ENCODE measurements around the gene CFAP410. TPM values are rescaled to one million over a fixed set of nuclear protein-coding genes. Genes with fewer than 3 reads are reported as not detected.

Gene CFAP410
- total RNA-seq, 1 experiment from 2014 or later, result 10.1 TPM

DNA sequence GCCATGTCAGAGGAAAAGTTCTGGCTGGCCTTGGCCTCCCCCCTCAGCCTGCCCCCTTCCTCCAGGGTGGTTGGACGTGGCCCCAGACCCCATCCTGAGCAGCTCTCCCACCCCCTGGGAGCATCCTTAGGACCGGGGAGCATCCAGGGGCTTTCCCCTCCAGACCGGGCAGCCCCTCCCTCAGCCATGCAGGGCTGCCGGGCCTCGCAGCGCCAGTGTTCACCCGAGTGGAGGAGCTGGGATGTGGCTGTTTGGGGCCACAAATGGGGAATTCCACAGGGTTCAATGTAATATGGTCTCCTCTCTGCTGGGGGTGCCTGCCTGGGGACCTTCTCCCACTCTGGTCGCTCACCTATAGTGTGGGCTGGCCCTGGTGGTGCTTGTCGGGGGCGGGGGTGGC is 43.5 kb downstream of the CFAP410 start:
- Mint-ChIP-seq H3K27ac (ENCODE audit: low read depth, unreplicated experiment) (no peak overlapping the region), H3K27me3 (ENCODE audit: insufficient read depth, unreplicated experiment) (no peaks in the 10 kb centered on the region), H3K4me3 (ENCODE audit: unreplicated experiment) (no peak overlapping the region), H3K36me3 (ENCODE audit: insufficient read depth, unreplicated experiment) (no peaks in the 10 kb centered on the region), H3K4me1 (ENCODE audit: insufficient read depth, unreplicated experiment) (no peaks in the 10 kb centered on the region), H3K9me3 (ENCODE audit: unreplicated experiment) (no peaks in the 10 kb centered on the region)
- no peak for DNase-seq (ENCODE audit: unreplicated experiment)
- CTCF ChIA-PET, result no interaction called here
- no peak for TF ChIP-seq CTCF (IDR thresholded peaks at IDR 0.05; ENCODE audit: unreplicated experiment)
- POLR2A ChIA-PET, result no interaction called here
- intact Hi-C loops (cut with micrococcal nuclease), result no loop called here
- no TSS peak for BruUV-seq (replicated peaks)

DNA sequence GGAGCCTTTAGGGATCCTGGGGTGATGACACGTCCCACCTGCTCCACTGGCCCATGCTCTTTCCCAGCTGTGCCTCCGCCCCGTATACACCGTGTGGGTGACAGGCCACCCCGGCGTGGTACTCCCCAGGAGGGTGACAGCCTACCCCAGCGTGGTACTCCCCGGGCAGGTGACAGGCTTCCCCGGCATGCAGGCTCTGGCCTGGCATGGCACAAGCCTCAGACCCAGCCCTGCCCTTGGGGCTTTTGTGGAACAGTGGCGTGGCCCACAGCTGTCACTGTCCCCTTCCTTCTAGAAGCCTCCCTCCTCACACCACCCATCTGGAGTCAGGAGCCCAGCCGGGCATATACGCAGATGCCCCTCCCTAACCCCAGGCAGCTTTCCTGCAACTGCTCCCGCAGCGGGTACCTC is 44.0 kb downstream of the CFAP410 start:
- Mint-ChIP-seq H3K36me3 (ENCODE audit: insufficient read depth, unreplicated experiment) (no peaks in the 10 kb centered on the region), H3K4me1 (ENCODE audit: insufficient read depth, unreplicated experiment) (no peaks in the 10 kb centered on the region), H3K4me3 (ENCODE audit: unreplicated experiment) (no peak overlapping the region), H3K9me3 (ENCODE audit: unreplicated experiment) (no peaks in the 10 kb centered on the region), H3K27ac (ENCODE audit: low read depth, unreplicated experiment) (no peak overlapping the region), H3K27me3 (ENCODE audit: insufficient read depth, unreplicated experiment) (no peaks in the 10 kb centered on the region)
- peak; percentile 8 for DNase-seq (ENCODE audit: unreplicated experiment)
- TF ChIP-seq CTCF (IDR thresholded peaks at IDR 0.05; ENCODE audit: unreplicated experiment), result no peak
- BruUV-seq (replicated peaks), result no TSS peak
- POLR2A ChIA-PET, result no interaction called here
- intact Hi-C loops (cut with micrococcal nuclease), result no loop called here
- CTCF ChIA-PET, result no interaction called here

- Mint-ChIP-seq H3K36me3 (ENCODE audit: insufficient read depth, unreplicated experiment) (no peaks in the 10 kb centered on the region), H3K4me1 (ENCODE audit: insufficient read depth, unreplicated experiment) (no peaks in the 10 kb centered on the region), H3K4me3 (ENCODE audit: unreplicated experiment) (no peak overlapping the region), H3K9me3 (ENCODE audit: unreplicated experiment) (no peaks in the 10 kb centered on the region), H3K27me3 (ENCODE audit: insufficient read depth, unreplicated experiment) (no peaks in the 10 kb centered on the region), H3K27ac (ENCODE audit: low read depth, unreplicated experiment) (no peak overlapping the region)
- BruUV-seq (replicated peaks), result no TSS peak
- ChIA-PET CTCF (no interaction called here), POLR2A (no interaction called here)
- peak; percentile 56 for DNase-seq (ENCODE audit: unreplicated experiment)
- no peak for TF ChIP-seq CTCF (IDR thresholded peaks at IDR 0.05; ENCODE audit: unreplicated experiment)
- intact Hi-C loops (cut with micrococcal nuclease), result no loop called here
These were observed 44.6 kb downstream of the CFAP410 start for GRCh38 chr21:44294391-44295162.

DNA sequence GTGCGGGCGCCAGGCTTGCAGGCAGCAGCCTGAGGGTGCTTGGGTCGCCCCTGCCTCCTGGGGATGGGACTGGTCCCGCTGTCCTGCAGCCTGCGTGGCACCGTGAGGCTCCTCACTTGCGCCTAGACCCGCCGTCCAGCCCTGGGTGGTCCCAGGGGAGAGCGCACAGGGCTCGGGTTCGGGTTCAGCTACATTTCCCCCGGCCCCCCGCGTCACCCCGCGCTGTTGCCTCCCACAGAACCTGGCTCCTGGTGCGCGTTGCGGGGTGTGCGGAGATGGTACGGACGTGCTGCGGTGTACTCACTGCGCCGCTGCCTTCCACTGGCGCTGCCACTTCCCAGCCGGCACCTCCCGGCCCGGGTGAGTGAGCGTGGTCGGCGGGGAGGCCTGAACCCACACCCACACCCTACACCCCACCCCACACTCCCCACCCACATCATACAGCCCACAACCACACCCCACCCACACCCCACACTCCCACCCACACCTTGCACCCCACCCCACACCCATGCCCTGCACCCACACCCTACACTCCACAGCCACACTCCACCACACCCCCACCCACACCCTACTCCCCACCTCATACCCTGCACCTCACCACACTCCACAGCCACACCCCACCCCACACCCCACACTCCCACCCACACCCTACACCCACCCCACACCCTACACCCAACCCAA is 45.5 kb downstream of the CFAP410 start:
- no peaks in the 10 kb centered on the region for H3K9me3 Mint-ChIP-seq (ENCODE audit: unreplicated experiment)
- POLR2A ChIA-PET, result no interaction called here

More for the DNA sequence above, 45.5 kb downstream of the CFAP410 start:
- no peak for DNase-seq (ENCODE audit: unreplicated experiment)
- H3K4me1 Mint-ChIP-seq (ENCODE audit: insufficient read depth, unreplicated experiment), result no peaks in the 10 kb centered on the region
- CTCF ChIA-PET, result interaction anchor here (0.7 kb wide), 1 partner anchor 1980 kb away, joined by 4 read pairs; no protein-coding TSS in a partner anchor
- H3K4me3 Mint-ChIP-seq (ENCODE audit: unreplicated experiment), result no peak overlapping the region
- H3K27ac Mint-ChIP-seq (ENCODE audit: low read depth, unreplicated experiment), result no peak overlapping the region
- no peak for TF ChIP-seq CTCF (IDR thresholded peaks at IDR 0.05; ENCODE audit: unreplicated experiment)
- no peaks in the 10 kb centered on the region for H3K36me3 Mint-ChIP-seq (ENCODE audit: insufficient read depth, unreplicated experiment)
- intact Hi-C loops (cut with micrococcal nuclease), result no loop called here
- H3K27me3 Mint-ChIP-seq (ENCODE audit: insufficient read depth, unreplicated experiment), result no peaks in the 10 kb centered on the region
- no TSS peak for BruUV-seq (replicated peaks)

Data from MCF 10A (cell line).